ENCODE results near the gene ZBTB39. TPM values are rescaled to one million over a fixed set of nuclear protein-coding genes. Genes with fewer than 3 reads are reported as not detected.

ZBTB39 gene
- total RNA-seq, 1 donor from 2014 or later, result 13.3 TPM

DNA sequence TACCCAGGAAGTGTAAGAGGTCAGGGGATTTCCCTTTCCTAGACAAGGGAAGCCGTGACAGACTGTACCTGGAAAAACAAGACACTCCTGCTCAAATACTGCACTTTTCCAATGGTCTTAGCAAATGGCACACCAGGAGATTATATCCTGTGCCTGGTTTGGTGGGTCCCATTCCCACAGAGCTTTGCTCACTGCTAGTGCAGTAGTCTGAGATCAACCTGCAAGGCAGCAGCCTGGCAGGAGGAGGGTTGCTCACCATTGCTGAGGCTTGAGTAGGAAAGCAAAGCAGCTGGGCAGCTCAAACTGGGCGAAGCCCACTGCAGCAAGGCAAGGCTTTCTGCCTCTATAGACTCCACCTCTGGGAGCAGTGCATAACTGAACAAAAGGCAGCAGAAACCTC lies 47.9 kb downstream of the ZBTB39 start:
- no peak overlapping the region for H3K27ac Mint-ChIP-seq
- peaks cover 5% of the 10 kb centered on the region for H3K27me3 Mint-ChIP-seq
- intact Hi-C loops (cut with micrococcal nuclease), result no loop called here
- TF ChIP-seq, protein P1, sequence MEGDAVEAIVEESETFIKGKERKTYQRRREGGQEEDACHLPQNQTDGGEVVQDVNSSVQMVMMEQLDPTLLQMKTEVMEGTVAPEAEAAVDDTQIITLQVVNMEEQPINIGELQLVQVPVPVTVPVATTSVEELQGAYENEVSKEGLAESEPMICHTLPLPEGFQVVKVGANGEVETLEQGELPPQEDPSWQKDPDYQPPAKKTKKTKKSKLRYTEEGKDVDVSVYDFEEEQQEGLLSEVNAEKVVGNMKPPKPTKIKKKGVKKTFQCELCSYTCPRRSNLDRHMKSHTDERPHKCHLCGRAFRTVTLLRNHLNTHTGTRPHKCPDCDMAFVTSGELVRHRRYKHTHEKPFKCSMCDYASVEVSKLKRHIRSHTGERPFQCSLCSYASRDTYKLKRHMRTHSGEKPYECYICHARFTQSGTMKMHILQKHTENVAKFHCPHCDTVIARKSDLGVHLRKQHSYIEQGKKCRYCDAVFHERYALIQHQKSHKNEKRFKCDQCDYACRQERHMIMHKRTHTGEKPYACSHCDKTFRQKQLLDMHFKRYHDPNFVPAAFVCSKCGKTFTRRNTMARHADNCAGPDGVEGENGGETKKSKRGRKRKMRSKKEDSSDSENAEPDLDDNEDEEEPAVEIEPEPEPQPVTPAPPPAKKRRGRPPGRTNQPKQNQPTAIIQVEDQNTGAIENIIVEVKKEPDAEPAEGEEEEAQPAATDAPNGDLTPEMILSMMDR (IDR thresholded peaks at IDR 0.05), result no peak
- H3K4me3 Mint-ChIP-seq, result no peak overlapping the region
- ATAC-seq (ENCODE audit: low read depth) (no peak), DNase-seq (no peak)
- no peaks in the 10 kb centered on the region for H3K36me3 Mint-ChIP-seq (ENCODE audit: low read depth)
- H3K4me1 Mint-ChIP-seq, result no peaks in the 10 kb centered on the region
- peaks cover 5% of the 10 kb centered on the region for H3K9me3 Mint-ChIP-seq
- ChIA-PET CTCF (no interaction called here), POLR2A (no interaction called here)

DNA sequence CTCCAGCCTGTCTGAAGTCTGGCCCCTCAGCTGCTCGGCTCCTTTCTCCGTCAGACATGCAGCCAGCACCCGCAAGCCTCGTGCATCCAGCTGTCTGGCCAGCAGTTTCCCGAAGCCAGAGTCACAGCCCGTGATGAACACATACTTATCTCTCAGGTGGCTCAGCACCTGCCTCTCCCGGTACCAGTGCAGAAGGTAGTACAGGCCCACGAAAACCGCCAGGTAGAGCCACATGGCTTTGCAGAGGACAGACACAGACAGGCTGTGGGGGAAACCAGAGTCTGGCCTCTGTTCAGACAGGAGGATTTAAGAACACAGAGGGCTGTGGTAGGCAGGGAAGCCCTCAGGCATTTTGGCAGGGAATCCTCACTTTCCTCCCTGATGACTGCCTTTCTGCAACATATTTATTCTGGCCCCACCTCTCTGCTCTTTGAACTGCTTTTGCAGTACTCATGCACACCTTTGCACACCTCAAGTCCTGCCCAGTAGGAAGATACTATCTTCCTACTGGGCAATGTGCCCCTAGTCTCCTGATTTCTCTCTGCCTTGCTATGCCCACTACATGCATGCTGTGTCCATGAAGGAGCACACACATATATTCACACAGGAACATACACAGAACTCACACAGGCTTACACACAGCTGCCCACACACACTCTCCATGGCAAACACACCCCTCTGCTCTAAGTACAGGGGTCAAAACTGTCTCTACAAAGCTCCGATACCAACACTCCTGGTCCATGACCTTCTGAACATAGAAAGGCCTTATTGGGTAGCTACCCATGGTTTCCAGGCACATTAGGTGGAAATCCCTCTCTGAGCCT lies 48.9 kb downstream of the ZBTB39 start, which contains the start of gene RDH16:
Gene RDH16, minus strand, starts transcription at position 380 of the 824 bp plus-strand sequence. Its CDS starts 146 bp downstream, at position 234.
- Mint-ChIP-seq H3K9me3 (peaks cover 5% of the 10 kb centered on the region), H3K27me3 (peaks cover 5% of the 10 kb centered on the region), H3K4me3 (no peak within 1 kb of the TSS), H3K36me3 (ENCODE audit: low read depth) (no peaks in the 10 kb centered on the region), H3K27ac (no peak within 1 kb of the TSS), H3K4me1 (no peaks in the 10 kb centered on the region)
- intact Hi-C loops (cut with micrococcal nuclease), result no loop called here
- TF ChIP-seq, protein P1 (IDR thresholded peaks at IDR 0.05), result no peak
- POLR2A ChIA-PET, result no interaction called here
- DNase-seq (no peak), ATAC-seq (ENCODE audit: low read depth) (no peak)
- CTCF ChIA-PET, result no interaction called here

DNA sequence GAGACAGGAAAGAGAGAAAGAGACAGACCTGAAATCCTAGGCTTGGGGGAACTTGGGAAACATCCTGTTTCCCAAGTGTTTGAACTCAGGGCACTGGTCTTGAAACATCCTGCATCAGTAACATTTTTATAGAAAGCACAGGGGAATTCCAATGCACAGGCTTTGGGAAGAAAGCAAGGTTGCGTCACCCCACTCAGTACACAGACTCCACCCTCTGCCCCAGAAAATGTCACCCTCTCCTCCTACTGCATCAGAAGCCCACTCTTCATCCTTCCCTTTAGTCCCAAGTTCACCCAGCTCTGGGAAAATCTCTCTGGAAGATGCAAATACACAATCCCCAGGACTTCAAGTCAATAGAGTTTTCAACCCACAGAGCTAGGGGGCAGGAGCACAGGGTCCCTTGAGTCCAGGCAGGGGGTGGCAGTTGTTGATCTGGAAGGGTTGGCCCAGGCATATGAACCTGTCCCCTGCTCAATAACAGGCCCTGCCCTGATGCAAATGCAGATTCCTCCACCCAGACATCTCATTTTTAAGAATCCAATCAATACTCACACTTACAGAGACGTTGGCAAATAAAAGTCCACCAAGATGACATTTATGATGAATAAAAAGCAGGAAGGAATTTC lies 50.6 kb downstream of the ZBTB39 start:
- H3K4me3 Mint-ChIP-seq, result no peak overlapping the region
- ATAC-seq (ENCODE audit: low read depth) (no peak), DNase-seq (no peak)
- H3K4me1 Mint-ChIP-seq, result no peaks in the 10 kb centered on the region
- H3K36me3 Mint-ChIP-seq (ENCODE audit: low read depth), result no peaks in the 10 kb centered on the region
- intact Hi-C loops (cut with micrococcal nuclease), result no loop called here
- TF ChIP-seq, protein P1 (IDR thresholded peaks at IDR 0.05), result no peak
- ChIA-PET POLR2A (no interaction called here), CTCF (no interaction called here)
- no peak overlapping the region for H3K27ac Mint-ChIP-seq
- peaks cover 5% of the 10 kb centered on the region for H3K9me3 Mint-ChIP-seq
- peaks cover 4% of the 10 kb centered on the region for H3K27me3 Mint-ChIP-seq

DNA sequence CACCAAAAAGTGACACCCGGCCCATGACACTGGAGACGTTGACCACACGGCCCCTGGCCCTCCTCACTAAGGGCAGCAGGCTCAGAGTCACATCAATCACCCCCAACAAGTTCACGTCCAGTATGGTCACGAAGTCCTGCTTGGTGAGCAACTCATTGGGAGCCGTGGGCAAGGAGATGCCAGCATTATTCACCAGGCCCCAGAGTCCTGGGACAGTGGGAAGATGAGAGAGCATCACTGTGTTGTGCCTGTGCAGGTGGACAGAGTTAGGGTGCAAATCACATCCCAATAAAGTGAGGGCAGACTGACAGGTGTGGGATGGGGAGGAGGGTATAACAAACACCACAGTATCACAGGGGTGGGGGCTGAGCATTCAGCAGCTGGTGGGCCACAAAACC lies 51.4 kb downstream of the ZBTB39 start:
- Mint-ChIP-seq H3K9me3 (peaks cover 5% of the 10 kb centered on the region), H3K4me1 (no peaks in the 10 kb centered on the region), H3K27me3 (peaks cover 7% of the 10 kb centered on the region), H3K4me3 (no peak overlapping the region), H3K27ac (no peak overlapping the region), H3K36me3 (ENCODE audit: low read depth) (no peaks in the 10 kb centered on the region)
- no peak for ATAC-seq (ENCODE audit: low read depth)
- CTCF ChIA-PET, result no interaction called here
- TF ChIP-seq, protein P1 (IDR thresholded peaks at IDR 0.05), result no peak
- POLR2A ChIA-PET, result no interaction called here
- no peak for DNase-seq
- intact Hi-C loops (cut with micrococcal nuclease), result no loop called here

Measured in activated B cell treated with CpG ODN at 0.5 μM for 24 hours (primary cell).